PC-3 (cell line): ENCODE results near the gene FSCN2.

Experiments used
- EZH2phosphoT487 ChIP-seq: fragments of 300-600 bp; sonication (generic); IDR thresholded peaks from 2 replicates; pipeline ENCODE4 v1.6.1; 2018; ENCODE audit warnings: mild to moderate bottlenecking, antibody characterized with exemption, low read length, borderline replicate concordance
- TF ChIP-seq, protein P1 (sequence below): fragments of 300-600 bp; sonication (generic); conservative IDR thresholded peaks from 2 replicates; pipeline ENCODE4 v1.5.1; 2017; ENCODE audit warnings: antibody characterized with exemption, low read depth, mild to moderate bottlenecking, low read length

DNA sequence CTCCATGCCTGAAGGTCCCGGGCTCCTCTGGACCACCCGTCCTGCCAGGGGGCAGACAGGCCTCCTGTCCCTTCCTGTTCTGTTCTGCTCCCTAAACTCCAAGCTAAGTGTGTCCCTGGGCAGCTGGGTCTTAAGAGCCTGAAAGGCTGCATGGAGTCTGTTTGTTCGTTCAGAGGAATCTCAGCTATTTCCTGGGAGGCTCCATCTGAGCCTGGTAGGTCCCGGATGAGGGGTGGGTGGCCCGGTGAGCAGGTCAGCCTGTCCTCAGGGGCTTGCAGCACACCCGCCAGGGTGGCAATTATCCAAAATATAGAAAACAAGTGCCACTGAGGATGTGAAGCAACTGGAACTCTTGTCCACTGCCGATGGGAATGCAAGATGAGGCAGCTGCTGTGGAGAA, 28.1 kb upstream of the FSCN2 start:
- TF ChIP-seq, protein P1, sequence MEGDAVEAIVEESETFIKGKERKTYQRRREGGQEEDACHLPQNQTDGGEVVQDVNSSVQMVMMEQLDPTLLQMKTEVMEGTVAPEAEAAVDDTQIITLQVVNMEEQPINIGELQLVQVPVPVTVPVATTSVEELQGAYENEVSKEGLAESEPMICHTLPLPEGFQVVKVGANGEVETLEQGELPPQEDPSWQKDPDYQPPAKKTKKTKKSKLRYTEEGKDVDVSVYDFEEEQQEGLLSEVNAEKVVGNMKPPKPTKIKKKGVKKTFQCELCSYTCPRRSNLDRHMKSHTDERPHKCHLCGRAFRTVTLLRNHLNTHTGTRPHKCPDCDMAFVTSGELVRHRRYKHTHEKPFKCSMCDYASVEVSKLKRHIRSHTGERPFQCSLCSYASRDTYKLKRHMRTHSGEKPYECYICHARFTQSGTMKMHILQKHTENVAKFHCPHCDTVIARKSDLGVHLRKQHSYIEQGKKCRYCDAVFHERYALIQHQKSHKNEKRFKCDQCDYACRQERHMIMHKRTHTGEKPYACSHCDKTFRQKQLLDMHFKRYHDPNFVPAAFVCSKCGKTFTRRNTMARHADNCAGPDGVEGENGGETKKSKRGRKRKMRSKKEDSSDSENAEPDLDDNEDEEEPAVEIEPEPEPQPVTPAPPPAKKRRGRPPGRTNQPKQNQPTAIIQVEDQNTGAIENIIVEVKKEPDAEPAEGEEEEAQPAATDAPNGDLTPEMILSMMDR, result no peak
- no peak for TF ChIP-seq EZH2phosphoT487
